Stimulated activated CD4-positive, alpha-beta T cell treated with anti-CD3 and anti-CD28 coated beads, Interleukin-12 subunit alpha, Interleukin-12 subunit beta, amount 100 ng/mL, for 24 hours (primary cell): ENCODE results near the gene PPM1M.

ENCODE experiments used
- DNase-seq, 2 experiments: peaks; one replicate each; pipeline ENCODE4 v3.0.0-alpha.2; 2020; ENCODE audit warnings: low read depth in 2 of 2

PPM1M gene, protein sequence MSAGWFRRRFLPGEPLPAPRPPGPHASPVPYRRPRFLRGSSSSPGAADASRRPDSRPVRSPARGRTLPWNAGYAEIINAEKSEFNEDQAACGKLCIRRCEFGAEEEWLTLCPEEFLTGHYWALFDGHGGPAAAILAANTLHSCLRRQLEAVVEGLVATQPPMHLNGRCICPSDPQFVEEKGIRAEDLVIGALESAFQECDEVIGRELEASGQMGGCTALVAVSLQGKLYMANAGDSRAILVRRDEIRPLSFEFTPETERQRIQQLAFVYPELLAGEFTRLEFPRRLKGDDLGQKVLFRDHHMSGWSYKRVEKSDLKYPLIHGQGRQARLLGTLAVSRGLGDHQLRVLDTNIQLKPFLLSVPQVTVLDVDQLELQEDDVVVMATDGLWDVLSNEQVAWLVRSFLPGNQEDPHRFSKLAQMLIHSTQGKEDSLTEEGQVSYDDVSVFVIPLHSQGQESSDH

DNA sequence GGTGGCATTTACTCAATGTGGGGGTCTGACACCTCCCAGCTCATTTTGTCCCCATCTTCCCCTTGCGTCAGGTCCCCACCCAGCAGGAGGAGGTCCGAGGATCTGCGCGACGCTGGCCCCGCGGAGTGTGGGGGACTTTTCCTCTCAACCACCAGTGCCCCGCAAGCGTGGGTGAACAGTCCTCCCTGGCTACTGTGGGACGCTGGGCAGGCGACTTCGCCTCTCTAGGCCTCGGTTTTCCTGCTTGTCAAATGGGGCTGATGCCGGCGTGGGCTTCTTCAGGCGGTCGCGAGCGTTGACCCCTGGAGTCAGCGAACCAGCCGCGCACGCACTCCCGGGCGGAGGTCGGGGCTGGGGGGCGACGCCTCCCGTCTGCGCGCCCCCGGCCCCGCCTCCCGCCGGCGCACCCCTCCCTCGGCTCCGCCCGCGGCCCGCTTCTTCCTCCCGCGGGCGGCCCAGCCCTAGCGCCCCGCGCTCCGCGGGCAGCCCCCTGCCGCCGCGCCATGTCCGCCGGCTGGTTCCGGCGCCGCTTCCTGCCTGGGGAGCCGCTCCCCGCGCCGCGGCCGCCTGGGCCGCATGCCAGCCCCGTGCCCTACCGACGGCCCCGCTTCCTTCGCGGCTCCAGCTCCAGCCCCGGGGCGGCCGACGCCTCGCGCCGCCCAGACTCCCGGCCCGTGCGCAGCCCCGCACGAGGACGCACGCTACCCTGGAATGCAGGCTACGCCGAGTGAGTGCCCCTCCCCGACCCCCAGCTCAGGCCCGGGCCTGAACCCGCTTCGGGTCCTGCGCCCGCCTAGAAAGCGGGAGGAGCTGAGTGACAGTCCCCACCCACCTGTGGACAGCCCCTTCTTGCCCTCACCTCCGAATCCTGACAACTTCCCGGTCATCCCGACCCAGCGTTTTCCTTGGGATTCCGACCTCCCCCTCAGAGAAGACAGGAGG, at the start of gene PPM1M:
Gene PPM1M, plus strand, starts transcription at position 438 of the 942 bp plus-strand sequence. Its CDS starts 66 bp downstream, at position 504.
- no peak for DNase-seq

DNA sequence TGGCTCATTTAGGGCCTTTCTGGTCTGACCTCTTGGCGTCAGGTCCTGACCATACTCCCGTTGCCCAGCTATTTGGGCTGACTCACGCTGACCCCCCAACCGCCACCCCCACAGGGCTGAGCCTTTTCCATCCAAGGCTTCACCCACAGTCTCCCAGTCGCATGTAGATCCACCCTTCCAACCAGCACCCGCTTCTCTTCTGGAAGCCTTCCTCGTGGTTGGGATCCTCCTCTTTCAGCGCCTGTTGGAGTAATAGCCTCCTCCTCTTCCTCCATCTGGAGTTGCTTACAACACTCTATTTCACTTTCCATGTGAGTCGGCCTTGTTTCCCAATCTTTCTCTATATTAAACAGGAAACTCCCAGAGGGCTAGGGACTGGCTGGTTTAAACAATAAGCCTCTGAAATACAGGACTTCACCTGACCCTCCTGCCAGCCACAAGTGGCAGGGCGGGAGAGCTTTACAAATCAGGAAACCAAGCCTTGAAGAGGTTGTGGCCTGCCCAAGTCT, 49.7 kb upstream of the PPM1M start:
- DNase-seq = no peak

DNA sequence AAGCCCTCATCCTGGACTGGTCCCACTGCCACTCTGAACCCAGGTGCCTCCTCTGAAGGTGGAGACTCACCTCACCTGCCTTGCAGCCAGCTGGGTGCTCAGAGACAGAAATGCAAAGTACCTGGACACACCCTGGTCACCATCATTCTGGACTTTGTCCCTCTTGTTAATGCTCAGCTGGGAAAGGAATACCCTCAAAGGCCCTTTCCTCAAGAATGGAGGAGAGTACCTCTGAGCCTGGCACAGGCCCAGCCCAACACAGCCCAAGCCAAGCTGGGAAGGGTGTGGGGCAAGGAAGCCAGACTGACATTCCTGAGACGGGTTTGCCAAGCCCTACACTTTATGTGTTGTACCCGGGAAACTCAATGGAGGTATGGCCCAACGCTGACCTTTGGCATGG, 48.6 kb upstream of the PPM1M start:
- no peak for DNase-seq

DNA sequence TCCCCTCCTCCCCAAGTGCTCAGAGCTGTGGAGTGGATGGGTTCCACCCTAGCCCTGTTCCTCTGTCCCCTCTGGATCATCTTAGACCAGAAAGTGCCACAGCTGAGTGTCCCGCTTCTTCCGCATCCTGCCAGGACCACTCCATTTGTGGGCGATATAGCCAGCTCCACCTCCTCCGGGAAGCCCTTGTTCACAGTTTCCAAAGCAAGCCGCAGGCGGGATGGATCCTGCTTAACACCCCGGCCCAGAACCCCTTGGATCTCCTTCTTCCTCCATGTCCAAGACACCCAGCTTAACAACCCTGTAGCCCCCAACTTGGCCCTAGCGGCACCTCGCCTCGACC, 48.1 kb upstream of the PPM1M start:
- no peak for DNase-seq

DNA sequence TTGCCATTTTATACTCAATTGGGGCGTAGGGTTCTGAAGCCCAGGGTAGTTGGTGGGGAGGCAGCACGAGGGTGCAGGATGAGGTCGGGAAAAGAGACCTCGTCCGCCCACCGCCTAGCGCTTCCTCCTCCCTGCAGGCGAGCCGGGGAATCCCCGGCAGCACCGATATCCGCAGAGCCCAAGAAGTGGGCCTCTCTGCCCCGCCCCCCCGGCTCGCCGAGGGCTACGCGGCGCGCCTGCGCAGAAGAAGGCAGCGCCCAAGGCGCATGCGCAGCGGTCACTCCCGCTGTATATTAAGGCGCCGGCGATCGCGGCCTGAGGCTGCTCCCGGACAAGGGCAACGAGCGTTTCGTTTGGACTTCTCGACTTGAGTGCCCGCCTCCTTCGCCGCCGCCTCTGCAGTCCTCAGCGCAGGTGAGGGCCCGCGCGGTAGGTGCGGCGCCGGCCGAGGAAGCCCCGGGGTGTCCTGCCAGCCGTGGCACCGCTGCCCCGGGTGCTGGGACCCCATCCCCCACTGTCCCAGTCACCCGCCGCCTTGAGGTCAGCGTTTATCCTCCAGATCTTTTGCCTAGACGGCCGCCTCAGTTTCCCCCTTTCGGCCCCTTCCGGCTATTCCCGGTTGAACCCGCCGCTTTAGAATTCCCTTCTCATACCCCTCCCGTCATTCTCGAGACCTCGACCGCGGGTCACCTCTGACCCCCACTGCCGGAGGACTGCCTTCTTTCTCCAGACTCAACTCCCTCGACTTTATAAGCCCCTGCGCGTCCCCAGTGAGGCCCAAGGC, 47.5 kb upstream of the PPM1M start, which contains the start of gene ALAS1:
Gene ALAS1, plus strand, starts transcription at position 319 of the 784 bp plus-strand sequence. CDS start 1,082 bp downstream, outside the sequence.
- peak; percentile 89 to 92 for DNase-seq

DNA sequence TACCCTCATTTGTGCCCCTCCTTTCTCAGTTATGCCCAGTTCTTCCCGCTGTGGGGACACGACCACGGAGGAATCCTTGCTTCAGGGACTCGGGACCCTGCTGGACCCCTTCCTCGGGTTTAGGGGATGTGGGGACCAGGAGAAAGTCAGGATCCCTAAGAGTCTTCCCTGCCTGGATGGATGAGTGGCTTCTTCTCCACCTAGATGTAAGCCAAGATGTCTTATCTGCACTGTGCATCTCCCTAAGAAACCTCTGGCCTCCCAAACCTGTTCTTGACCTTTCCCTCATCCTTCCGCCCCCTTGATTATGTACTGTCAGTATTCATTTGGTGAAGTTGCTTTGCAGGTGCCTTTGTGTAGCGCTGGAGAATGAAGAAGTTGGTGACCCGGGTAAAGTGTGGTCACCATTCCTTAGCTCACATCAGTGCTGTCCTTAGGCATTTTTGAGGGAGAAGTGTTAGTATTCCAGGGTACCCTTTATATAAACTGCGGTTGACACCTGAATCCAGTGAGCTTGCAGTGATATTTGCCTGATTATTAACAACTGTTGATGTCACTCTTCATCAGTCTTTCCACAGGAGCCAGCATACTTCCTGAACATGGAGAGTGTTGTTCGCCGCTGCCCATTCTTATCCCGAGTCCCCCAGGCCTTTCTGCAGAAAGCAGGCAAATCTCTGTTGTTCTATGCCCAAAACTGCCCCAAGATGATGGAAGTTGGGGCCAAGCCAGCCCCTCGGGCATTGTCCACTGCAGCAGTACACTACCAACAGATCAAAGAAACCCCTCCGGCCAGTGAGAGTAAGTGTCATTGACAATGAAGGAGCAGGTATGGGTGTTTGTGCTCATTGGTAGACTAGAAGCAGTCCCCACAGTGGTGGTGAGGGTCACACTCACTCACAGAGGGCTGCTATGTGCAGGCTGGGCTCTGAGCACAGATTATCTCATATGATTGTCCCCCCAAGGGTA, 46.6 kb upstream of the PPM1M start:
- no peak for DNase-seq

DNA sequence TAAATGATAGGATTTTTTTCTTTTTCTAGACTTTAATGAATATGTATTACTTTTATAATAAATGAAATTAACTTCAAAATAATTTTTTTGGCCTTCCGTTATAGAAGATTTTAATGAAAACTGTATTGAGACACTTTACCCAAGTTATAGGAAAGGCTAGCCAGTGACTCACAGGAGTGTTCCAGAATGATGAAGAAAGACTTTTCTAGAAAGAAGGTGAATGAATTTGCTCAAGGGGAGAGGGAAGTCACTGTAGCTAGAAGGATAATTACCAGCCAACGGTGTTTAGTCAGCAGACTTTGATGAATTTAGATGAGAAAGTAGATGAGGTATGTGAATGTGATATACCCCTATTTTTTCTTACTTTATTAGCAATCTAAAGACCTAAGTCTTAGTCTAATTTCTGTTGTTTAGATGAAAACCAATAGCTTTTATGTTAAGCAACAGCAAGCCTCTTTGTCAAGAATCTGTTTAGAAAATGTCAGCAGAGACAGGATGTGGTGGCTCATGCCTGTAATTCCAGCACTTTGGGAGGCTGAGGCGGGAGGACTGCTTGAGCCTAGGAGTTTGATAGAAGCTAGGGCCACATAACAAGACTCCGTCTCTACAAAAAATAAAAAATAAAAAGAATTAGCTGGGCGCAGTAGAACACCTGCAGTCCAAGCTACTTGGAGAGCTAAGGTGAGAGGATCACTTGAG, 44.4 kb upstream of the PPM1M start:
- DNase-seq = no peak

DNA sequence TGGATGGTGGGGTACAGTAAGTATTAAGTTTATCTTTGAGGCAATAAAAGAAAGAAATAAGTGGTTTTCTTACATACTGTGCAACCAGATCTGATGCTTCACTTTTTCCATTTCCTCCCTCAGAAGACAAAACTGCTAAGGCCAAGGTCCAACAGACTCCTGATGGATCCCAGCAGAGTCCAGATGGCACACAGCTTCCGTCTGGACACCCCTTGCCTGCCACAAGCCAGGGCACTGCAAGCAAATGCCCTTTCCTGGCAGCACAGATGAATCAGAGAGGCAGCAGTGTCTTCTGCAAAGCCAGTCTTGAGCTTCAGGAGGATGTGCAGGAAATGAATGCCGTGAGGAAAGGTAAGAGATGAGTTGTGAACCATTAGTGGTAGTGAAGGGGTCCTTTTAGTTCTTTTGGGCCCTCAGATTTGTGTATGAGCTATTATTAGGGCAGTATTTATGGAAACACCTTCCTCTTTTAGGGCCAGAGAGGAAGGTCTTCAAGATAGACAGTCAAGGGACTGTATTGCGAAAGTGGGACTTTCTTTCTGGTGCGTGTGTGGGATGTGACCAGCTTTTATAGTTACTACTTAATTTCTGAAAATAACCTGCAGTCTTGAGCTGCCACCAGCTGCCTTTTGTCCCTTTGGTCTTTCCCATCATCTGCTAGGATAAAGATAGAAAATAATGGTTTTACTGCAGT, 43.0 kb upstream of the PPM1M start:
- DNase-seq = no peak

DNA sequence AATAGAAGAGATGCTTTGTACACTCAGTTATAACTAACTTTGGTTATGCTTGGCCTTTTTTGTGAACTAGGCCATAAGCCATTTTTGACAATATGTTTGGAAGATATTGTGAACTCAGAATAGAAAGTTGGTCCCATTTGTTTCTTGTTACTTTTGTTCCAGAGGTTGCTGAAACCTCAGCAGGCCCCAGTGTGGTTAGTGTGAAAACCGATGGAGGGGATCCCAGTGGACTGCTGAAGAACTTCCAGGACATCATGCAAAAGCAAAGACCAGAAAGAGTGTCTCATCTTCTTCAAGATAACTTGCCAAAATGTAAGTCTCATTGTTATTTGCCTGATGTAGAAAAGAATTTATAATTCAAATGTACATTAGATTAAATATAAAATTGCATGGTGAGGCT, 41.9 kb upstream of the PPM1M start:
- no peak for DNase-seq

DNA sequence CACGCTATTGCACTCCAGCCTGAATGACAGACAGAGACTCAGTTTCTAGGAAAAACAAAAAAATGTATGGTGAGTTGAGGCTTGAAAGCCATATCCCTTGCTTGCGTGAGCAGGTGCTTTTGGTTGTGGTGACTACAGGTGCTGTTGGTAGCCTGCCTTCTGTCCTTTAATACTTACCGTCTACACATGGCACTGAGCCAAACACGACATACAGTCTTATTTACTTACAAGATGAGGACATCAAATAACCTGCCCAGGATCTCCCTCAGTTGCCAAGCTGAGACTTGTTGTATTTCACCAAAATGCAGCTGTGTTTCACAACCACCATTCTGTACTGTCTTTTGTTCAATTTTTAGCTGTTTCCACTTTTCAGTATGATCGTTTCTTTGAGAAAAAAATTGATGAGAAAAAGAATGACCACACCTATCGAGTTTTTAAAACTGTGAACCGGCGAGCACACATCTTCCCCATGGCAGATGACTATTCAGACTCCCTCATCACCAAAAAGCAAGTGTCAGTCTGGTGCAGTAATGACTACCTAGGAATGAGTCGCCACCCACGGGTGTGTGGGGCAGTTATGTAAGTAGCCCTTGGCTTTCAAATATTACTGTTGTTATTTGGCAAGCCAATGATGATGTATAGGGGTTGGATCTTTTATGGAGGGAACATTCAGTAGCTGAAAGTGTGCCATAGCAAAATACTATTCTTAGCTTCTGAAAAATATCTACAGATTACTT, 41.1 kb upstream of the PPM1M start:
- DNase-seq = no peak

DNA sequence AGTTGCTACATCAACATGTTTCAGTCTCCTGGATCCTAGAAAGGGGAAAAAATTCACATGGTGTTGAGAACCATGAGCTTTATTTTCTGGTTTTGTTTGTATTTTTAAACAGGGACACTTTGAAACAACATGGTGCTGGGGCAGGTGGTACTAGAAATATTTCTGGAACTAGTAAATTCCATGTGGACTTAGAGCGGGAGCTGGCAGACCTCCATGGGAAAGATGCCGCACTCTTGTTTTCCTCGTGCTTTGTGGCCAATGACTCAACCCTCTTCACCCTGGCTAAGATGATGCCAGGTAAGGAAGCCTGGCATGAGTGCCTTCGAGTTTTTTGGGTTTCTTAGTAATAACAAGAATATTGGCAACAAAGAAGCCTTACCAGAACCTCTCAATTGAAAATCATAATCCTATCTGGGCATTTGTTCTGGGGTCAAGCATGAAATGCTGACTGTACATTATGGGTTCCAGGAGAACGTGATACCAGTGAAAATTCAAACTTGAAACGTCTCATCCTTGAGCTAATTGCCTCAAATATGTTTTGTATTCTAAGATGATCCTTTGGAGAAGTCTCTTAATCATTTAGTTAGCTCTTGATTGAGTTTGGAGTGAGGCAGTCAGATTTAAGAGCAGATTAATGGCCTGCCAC, 39.7 kb upstream of the PPM1M start:
- no peak for DNase-seq

DNA sequence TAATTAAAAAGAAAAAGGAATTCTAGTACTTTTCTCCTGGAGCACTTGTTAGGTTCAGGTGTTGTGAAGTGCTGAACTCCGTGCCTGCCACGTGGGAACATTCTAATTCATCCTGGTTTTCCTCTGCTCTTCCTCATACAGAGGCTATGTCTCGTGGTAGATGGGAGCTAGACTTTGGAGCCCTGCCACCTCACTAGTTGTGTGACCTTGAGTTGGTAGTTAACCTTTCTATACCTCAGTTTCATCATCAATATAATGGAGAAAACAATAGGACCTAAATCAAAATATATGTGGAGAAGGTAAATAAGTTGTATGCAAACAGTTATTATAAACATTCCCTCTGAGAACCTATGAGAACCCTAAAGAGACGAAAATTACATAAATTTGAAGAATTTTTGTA, 37.0 kb upstream of the PPM1M start:
- DNase-seq = no peak

DNA sequence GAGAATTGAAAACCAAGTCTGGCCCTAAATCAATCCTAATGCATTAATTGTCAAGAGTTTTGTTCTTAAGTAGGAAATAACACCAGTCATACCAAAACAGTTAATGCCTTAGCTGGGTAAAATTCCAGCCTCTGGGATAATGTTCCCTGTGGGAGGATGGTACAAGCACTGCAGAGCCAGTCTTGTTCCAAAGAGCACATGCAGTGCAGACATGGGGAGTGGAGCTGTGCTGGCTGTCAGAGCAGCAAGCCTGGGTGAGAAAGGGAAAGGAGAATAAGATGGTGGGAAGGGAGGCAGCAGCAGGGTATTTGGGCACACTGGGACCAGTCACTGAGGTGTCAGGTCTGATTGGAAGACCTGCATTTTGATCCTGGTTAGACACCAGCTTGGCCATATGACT, 35.5 kb upstream of the PPM1M start:
- no peak for DNase-seq

DNA sequence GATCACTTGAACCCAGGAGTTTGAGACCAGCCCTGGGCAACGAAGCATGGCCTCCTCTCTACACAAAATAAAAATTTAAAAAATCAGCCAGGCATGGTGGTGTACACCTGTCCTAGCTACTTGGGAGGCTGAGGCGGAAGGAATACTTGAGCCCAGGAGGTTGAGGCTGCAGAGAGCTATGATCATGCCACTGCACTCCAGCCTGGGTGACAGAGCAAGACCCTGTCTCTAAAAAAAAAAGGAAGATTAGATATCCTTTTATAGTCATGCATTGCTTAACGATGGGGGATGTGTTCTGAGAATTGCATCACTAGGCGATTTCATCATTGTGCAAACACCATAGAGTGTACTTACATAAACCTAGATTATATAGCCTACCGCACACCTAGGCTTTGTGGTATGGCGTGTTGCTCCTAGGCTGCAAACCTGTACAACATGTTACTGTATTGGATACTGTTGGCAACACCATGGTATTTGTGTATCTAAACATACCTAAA, 35.0 kb upstream of the PPM1M start:
- no peak for DNase-seq

DNA sequence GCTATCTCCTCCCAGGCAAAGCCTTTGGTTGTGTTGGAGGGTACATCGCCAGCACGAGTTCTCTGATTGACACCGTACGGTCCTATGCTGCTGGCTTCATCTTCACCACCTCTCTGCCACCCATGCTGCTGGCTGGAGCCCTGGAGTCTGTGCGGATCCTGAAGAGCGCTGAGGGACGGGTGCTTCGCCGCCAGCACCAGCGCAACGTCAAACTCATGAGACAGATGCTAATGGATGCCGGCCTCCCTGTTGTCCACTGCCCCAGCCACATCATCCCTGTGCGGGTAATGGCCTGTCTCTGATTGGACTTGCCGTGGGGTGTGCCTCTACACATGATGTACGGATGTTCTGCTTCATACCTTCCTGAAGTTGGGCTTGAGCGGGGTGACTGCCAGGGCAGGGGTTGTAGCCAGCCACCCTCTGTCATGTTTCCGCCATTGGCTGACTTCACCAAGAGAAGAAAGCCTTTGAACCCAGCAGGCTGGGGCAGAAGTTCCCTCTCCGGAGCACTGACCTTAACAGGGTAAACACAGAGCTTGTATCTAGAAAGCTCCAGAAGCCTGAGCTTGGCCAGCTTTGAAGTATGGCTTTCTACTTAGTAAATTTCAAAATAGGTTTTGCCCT, 34.2 kb upstream of the PPM1M start:
- no peak for DNase-seq

DNA sequence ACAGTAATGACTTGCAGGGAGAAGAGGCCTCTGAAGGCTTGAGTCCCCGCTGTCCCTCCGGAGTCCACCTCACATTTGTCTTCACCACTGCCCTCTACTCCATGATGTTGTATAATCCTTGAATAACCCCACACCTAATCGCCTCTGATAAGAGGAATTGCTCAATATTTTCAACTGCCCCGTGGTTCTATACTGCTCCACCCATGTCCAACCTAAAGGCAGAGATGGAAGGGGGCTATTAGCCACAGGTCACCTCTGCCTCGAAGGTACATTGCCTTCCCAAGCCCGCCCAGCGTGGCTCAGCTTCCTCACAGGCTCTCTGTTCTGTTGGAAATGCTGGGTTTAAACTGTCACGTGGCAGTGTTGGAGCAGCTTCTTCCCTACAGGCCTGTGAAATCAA, 32.6 kb upstream of the PPM1M start:
- DNase-seq = no peak

DNA sequence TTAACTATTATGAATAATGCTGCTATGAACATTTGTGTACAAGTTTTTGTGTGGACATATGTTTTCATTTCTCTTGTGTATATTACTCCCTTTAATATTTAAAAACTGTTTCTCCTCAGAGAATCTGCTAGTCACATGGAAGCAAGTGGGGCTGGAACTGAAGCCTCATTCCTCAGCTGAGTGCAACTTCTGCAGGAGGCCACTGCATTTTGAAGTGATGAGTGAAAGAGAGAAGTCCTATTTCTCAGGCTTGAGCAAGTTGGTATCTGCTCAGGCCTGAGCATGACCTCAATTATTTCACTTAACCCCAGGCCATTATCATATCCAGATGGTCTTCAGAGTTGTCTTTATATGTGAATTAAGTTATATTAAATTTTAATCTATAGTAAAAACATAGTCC, 31.7 kb upstream of the PPM1M start:
- DNase-seq = no peak
